Brain microvascular endothelial cell (primary cell): ENCODE results near the gene MYCBP2.

Experiments
- DNase-seq: peaks from one replicate; pipeline ENCODE4 v3.0.0-alpha.2; 2020
- H3K27ac ChIP-seq: fragments of 250-450 bp; sonication (Bioruptor Pico); 2 replicates; pipeline ENCODE4 v1.5.1; 2020; ENCODE audit warnings: mild to moderate bottlenecking, moderate library complexity
- H3K27me3 ChIP-seq: fragments of 250-450 bp; sonication (Bioruptor Pico); replicated peaks from 2 replicates; pipeline ENCODE4 v1.5.1; 2020; ENCODE audit warnings: mild to moderate bottlenecking
- H3K36me3 ChIP-seq: fragments of 250-450 bp; sonication (Bioruptor Pico); replicated peaks from 2 replicates; pipeline ENCODE4 v1.5.1; 2020; ENCODE audit warnings: mild to moderate bottlenecking
- H3K4me3 ChIP-seq: 2 replicates; pipeline ENCODE4 v1.5.1; 2011; ENCODE audit warnings: low read depth, mild to moderate bottlenecking, control low read depth, low read length, moderate library complexity
- CTCF ChIP-seq: IDR thresholded peaks from 2 replicates; pipeline ENCODE4 v1.5.1; 2011; ENCODE audit warnings: low read depth, mild to moderate bottlenecking, moderate library complexity, low read length, control low read depth, inconsistent platforms; ENCODE audit errors: missing control alignments
- in situ Hi-C: cut with HindIII; loops from 2 replicates; pipeline ENCODE4 v1.10.0; 2017; ENCODE audit warnings: low sequenced_read_pairs, low pct_ligation_motif_present

The MYCBP2 gene

GRCh38 chr13:77372275-77372674, 45.4 kb upstream of the MYCBP2 start:
- H3K4me3 ChIP-seq: no peak overlapping the region
- no peak for TF ChIP-seq CTCF
- DNase-seq: no peak
- H3K27ac ChIP-seq: no peak overlapping the region
- H3K27me3 ChIP-seq: no peaks in the 10 kb centered on the region
- no peaks in the 10 kb centered on the region for H3K36me3 ChIP-seq
- in situ Hi-C loops: no loop called here

GRCh38 chr13:77370888-77371287, 44.0 kb upstream of the MYCBP2 start:
- no peaks in the 10 kb centered on the region for H3K36me3 ChIP-seq
- DNase-seq: no peak
- no peak overlapping the region for H3K27ac ChIP-seq
- no peaks in the 10 kb centered on the region for H3K27me3 ChIP-seq
- no peak for TF ChIP-seq CTCF
- no peak overlapping the region for H3K4me3 ChIP-seq
- in situ Hi-C loops: no loop called here

GRCh38 chr13:77362166-77362565, 35.3 kb upstream of the MYCBP2 start:
- H3K4me3 ChIP-seq: no peak overlapping the region
- in situ Hi-C loops: no loop called here

GRCh38 chr13:77360032-77360685, 33.3 kb upstream of the MYCBP2 start:
- in situ Hi-C loops: no loop called here
- DNase-seq: no peak

More at GRCh38 chr13:77362166-77362565, 35.3 kb upstream of the MYCBP2 start:
- Histone ChIP-seq H3K36me3 (no peaks in the 10 kb centered on the region), H3K27me3 (no peaks in the 10 kb centered on the region), H3K27ac (no peak overlapping the region)
- TF ChIP-seq CTCF: no peak
- DNase-seq: no peak

GRCh38 chr13:77359171-77359570, 32.3 kb upstream of the MYCBP2 start:
- H3K4me3 ChIP-seq: no peak overlapping the region
- H3K27ac ChIP-seq: no peak overlapping the region
- no peak for TF ChIP-seq CTCF
- no peak for DNase-seq
- in situ Hi-C loops: no loop called here
- H3K36me3 ChIP-seq: no peaks in the 10 kb centered on the region
- no peaks in the 10 kb centered on the region for H3K27me3 ChIP-seq

More at GRCh38 chr13:77360032-77360685, 33.3 kb upstream of the MYCBP2 start:
- H3K36me3 ChIP-seq: no peaks in the 10 kb centered on the region
- no peak overlapping the region for H3K27ac ChIP-seq
- H3K4me3 ChIP-seq: no peak overlapping the region
- no peaks in the 10 kb centered on the region for H3K27me3 ChIP-seq
- TF ChIP-seq CTCF: no peak

GRCh38 chr13:77358001-77358400, 31.1 kb upstream of the MYCBP2 start:
- no peak overlapping the region for H3K27ac ChIP-seq
- no peak for TF ChIP-seq CTCF
- in situ Hi-C loops: no loop called here

More at GRCh38 chr13:77358001-77358400, 31.1 kb upstream of the MYCBP2 start:
- DNase-seq: no peak
- H3K27me3 ChIP-seq: no peaks in the 10 kb centered on the region
- no peaks in the 10 kb centered on the region for H3K36me3 ChIP-seq
- H3K4me3 ChIP-seq: no peak overlapping the region
